CD8-positive, alpha-beta memory T cell (primary cell): ENCODE measurements around the gene ZBTB7B. TPM values are rescaled to one million over a fixed set of nuclear protein-coding genes. Genes with fewer than 3 reads are reported as not detected.
A peak's percentile ranks its signal among the peaks of the same experiment; 100 is the strongest.

ENCODE experiments used
- CTCF ChIA-PET: fragments of 350-600 bp; sonication (Branson Sonifier 250); formaldehyde crosslinking; loops from one replicate; lab custom pipeline; 2021; ENCODE audit warnings: antibody characterized with exemption; lab: Charles Lee
- POLR2A ChIA-PET: fragments of 350-600 bp; sonication (Branson Sonifier 250); formaldehyde crosslinking; loops from one replicate; lab custom pipeline; 2021; ENCODE audit warnings: antibody characterized with exemption; lab: Charles Lee
- DNase-seq, 5 donors: peaks; one replicate each; pipeline versions ENCODE4 v3.0.0 to v3.0.0-alpha.2; 2020 to 2022; ENCODE audit warnings: mixed read lengths in 1 of 5
- H3K27ac ChIP-seq: one replicate; pipeline ENCODE4 v1.7.0; 2013; ENCODE audit warnings: low read depth, mild to moderate bottlenecking, low read length, moderate library complexity
- H3K27me3 ChIP-seq: 2 replicates; pipeline ENCODE4 v1.7.0; 2013; ENCODE audit warnings: low read length, mild to moderate bottlenecking; ENCODE audit not compliant: insufficient read depth, poor library complexity, severe bottlenecking
- H3K36me3 ChIP-seq: 2 replicates; pipeline ENCODE4 v1.7.0; 2013; ENCODE audit warnings: mild to moderate bottlenecking, low read length, moderate library complexity; ENCODE audit not compliant: insufficient read depth
- H3K4me1 ChIP-seq: 2 replicates; pipeline ENCODE4 v1.7.0; 2013; ENCODE audit warnings: mild to moderate bottlenecking, low read length, moderate library complexity; ENCODE audit not compliant: insufficient read depth
- H3K4me3 ChIP-seq: 2 replicates; pipeline ENCODE4 v1.7.0; 2013; ENCODE audit warnings: mild to moderate bottlenecking, low read length
- H3K9me3 ChIP-seq: 2 replicates; pipeline ENCODE4 v1.7.0; 2013; ENCODE audit warnings: mild to moderate bottlenecking, low read length
- H3K27ac Mint-ChIP-seq, 8 donors: one replicate each; pipeline ENCODE4 v1.8.0; 2020 to 2021; ENCODE audit warnings: mixed read lengths in 8 of 8, mild to moderate bottlenecking in 6 of 8, inconsistent platforms in 3 of 8, moderate library complexity in 3 of 8
- H3K27me3 Mint-ChIP-seq, 2 donors: one replicate each; pipeline ENCODE4 v1.8.0; 2020 to 2021; ENCODE audit warnings: mixed read lengths in 2 of 2, mild to moderate bottlenecking in 1 of 2, moderate library complexity in 1 of 2
- H3K36me3 Mint-ChIP-seq, 3 donors: one replicate each; pipeline ENCODE4 v1.8.0; 2020 to 2021; ENCODE audit warnings: mixed read lengths in 3 of 3, inconsistent platforms in 1 of 3, mild to moderate bottlenecking in 1 of 3
- H3K4me1 Mint-ChIP-seq, 3 donors: one replicate each; pipeline ENCODE4 v1.8.0; 2020 to 2021; ENCODE audit warnings: mixed read lengths in 3 of 3, inconsistent platforms in 1 of 3, mild to moderate bottlenecking in 1 of 3
- H3K4me3 Mint-ChIP-seq, 7 donors: one replicate each; pipeline ENCODE4 v1.8.0; 2020 to 2021; ENCODE audit warnings: mixed read lengths in 7 of 7, mild to moderate bottlenecking in 6 of 7, moderate library complexity in 4 of 7, inconsistent platforms in 2 of 7
- H3K9me3 Mint-ChIP-seq, 5 donors: one replicate each; pipeline ENCODE4 v1.8.0; 2020 to 2022; ENCODE audit warnings: mixed read lengths in 5 of 5, mild to moderate bottlenecking in 3 of 5, moderate library complexity in 2 of 5, inconsistent platforms in 1 of 5
- polyA plus RNA-seq: library from polyadenylated mRNA; unstranded; fragments of 300-500 nt; fragmentation: Illumina TruSeq; gene quantifications from one replicate; pipeline ENCODE4 v1.2.3, GENCODE V29; 2021
- total RNA-seq, 2 experiments: library from RNA; stranded (reverse); gene quantifications; one replicate each; pipeline ENCODE4 v1.2.3, GENCODE V29; 2021

ZBTB7B gene
- total RNA-seq (10 to 100 TPM; 33.2 to 34.7 TPM), polyA plus RNA-seq (3.3 TPM)

- peak in 1 of 5 donors; percentile 56 for DNase-seq
- peaks cover 49% of the 10 kb centered on the region for H3K4me1 ChIP-seq
- H3K27me3 ChIP-seq: no peaks in the 10 kb centered on the region
- Mint-ChIP-seq H3K27ac (peak within 1 kb of the TSS; percentile 91 to 98 (median 94)), H3K4me1 (peaks cover 47 to 65% (median 52%) of the 10 kb centered on the region in 3 donors), H3K9me3 (no peaks in the 10 kb centered on the region), H3K4me3 (peak within 1 kb of the TSS; percentile 93 to 97 (median 95)), H3K36me3 (peaks cover 0 to 6% (median 0%) of the 10 kb centered on the region in 3 donors), H3K27me3 (no peaks in the 10 kb centered on the region)
- H3K36me3 ChIP-seq: no peaks in the 10 kb centered on the region
- H3K4me3 ChIP-seq: peak within 1 kb of the TSS; percentile 95
- ChIA-PET POLR2A (interaction anchor here (0.6 to 3.3 kb wide), 4 partner anchors 13 to 1276 kb away, joined by 3 to 16 read pairs (median 6); partner anchors contain the start of gene FLAD1), CTCF (interaction anchor here (1.2 to 13.6 kb wide), 3 partner anchors 12 to 59 kb away, joined by 3 to 207 read pairs (median 74); partner anchors contain the start of gene FLAD1)
- H3K27ac ChIP-seq: peak within 1 kb of the TSS; percentile 90
- no peaks in the 10 kb centered on the region for H3K9me3 ChIP-seq
Measured at GRCh38 chr1:155002464-155003226, at the start of gene ZBTB7B. Gene ZBTB7B, plus strand, starts transcription at chr1:155002802. Its CDS starts 11,859 bp downstream, at chr1:155014661.

GRCh38 chr1:154953611-154954038 lies 49.0 kb upstream of the ZBTB7B start:
- no peaks in the 10 kb centered on the region for H3K9me3 ChIP-seq
- no peaks in the 10 kb centered on the region for H3K9me3 Mint-ChIP-seq
- H3K36me3 Mint-ChIP-seq: peaks cover 3 to 80% (median 11%) of the 10 kb centered on the region in 3 donors
- CTCF ChIA-PET: interaction anchor here (1.5 to 5.9 kb wide), 4 partner anchors 8 to 64 kb away, joined by 4 to 65 read pairs (median 12); partner anchors contain the start of genes PMVK and PYGO2
- peaks cover 63 to 88% (median 86%) of the 10 kb centered on the region in 3 donors for H3K4me1 Mint-ChIP-seq
- H3K27me3 ChIP-seq: no peaks in the 10 kb centered on the region
- no peak for DNase-seq
- peaks cover 68% of the 10 kb centered on the region for H3K4me1 ChIP-seq
- peaks cover 20% of the 10 kb centered on the region for H3K36me3 ChIP-seq
- H3K27me3 Mint-ChIP-seq: peaks cover 0 to 10% of the 10 kb centered on the region in 2 donors
- POLR2A ChIA-PET: interaction anchor here (3.6 to 3.8 kb wide), 2 partner anchors 13 to 16 kb away, joined by 15 to 45 read pairs; partner anchors contain the start of gene PMVK
- peak overlapping the region; percentile 100 for H3K27ac ChIP-seq
- H3K4me3 Mint-ChIP-seq: peak overlapping the region; percentile 95 to 99 (median 97)
- peak overlapping the region; percentile 85 for H3K4me3 ChIP-seq
- H3K27ac Mint-ChIP-seq: peak overlapping the region; percentile 99 to 100 (median 100)

- ChIA-PET CTCF (interaction anchor here (1.1 to 5.9 kb wide), 9 partner anchors 12 to 107 kb away, joined by 3 to 65 read pairs (median 8); partner anchors contain the start of genes CKS1B and PMVK), POLR2A (interaction anchor here (0.6 to 3.8 kb wide), 8 partner anchors 14 to 240 kb away, joined by 3 to 45 read pairs (median 10); partner anchors contain the start of genes FLAD1 and PMVK)
- H3K27me3 ChIP-seq: no peaks in the 10 kb centered on the region
- H3K27ac ChIP-seq: peak overlapping the region; percentile 100
- Mint-ChIP-seq H3K9me3 (no peaks in the 10 kb centered on the region), H3K4me1 (peaks cover 59 to 86% (median 76%) of the 10 kb centered on the region in 3 donors), H3K4me3 (peak overlapping the region; percentile 95 to 99 (median 97)), H3K36me3 (peaks cover 0 to 78% (median 9%) of the 10 kb centered on the region in 3 donors), H3K27ac (peak overlapping the region; percentile 99 to 100 (median 100)), H3K27me3 (peaks cover 0 to 9% of the 10 kb centered on the region in 2 donors)
- H3K9me3 ChIP-seq: no peaks in the 10 kb centered on the region
- H3K36me3 ChIP-seq: peaks cover 17% of the 10 kb centered on the region
- peak overlapping the region; percentile 85 for H3K4me3 ChIP-seq
- DNase-seq: no peak
- H3K4me1 ChIP-seq: peaks cover 66% of the 10 kb centered on the region
Measured at GRCh38 chr1:154954541-154954940, 48.1 kb upstream of the ZBTB7B start.

GRCh38 chr1:154955039-154955717 lies 47.4 kb upstream of the ZBTB7B start:
- H3K27me3 Mint-ChIP-seq: peaks cover 0 to 9% of the 10 kb centered on the region in 2 donors
- ChIA-PET CTCF (interaction anchor here (0.5 to 5.9 kb wide), 17 partner anchors 12 to 534 kb away, joined by 3 to 65 read pairs (median 6); partner anchors contain the start of genes CKS1B, KRTCAP2, PMVK and SHC1), POLR2A (interaction anchor here (0.6 to 3.8 kb wide), 15 partner anchors 15 to 619 kb away, joined by 3 to 45 read pairs (median 7); partner anchors contain the start of genes FLAD1, KRTCAP2 and PMVK)
- H3K36me3 ChIP-seq: peaks cover 16% of the 10 kb centered on the region
- peaks cover 66% of the 10 kb centered on the region for H3K4me1 ChIP-seq
- peaks cover 0 to 78% (median 9%) of the 10 kb centered on the region in 3 donors for H3K36me3 Mint-ChIP-seq
- peak overlapping the region; percentile 95 to 99 (median 97) for H3K4me3 Mint-ChIP-seq
- no peaks in the 10 kb centered on the region for H3K9me3 Mint-ChIP-seq
- H3K4me3 ChIP-seq: peak overlapping the region; percentile 85
- peak overlapping the region; percentile 100 for H3K27ac ChIP-seq
- H3K9me3 ChIP-seq: no peaks in the 10 kb centered on the region
- H3K27me3 ChIP-seq: no peaks in the 10 kb centered on the region
- peaks cover 62 to 90% (median 77%) of the 10 kb centered on the region in 3 donors for H3K4me1 Mint-ChIP-seq
- H3K27ac Mint-ChIP-seq: peak overlapping the region; percentile 99 to 100 (median 100)
- peak; percentile 84 to 99 (median 96) for DNase-seq

- CTCF ChIA-PET: interaction anchor here (0.5 to 5.9 kb wide), 18 partner anchors 11 to 533 kb away, joined by 3 to 65 read pairs (median 6); partner anchors contain the start of genes CKS1B, KRTCAP2, PMVK and SHC1
- H3K9me3 ChIP-seq: no peaks in the 10 kb centered on the region
- peaks cover 9% of the 10 kb centered on the region for H3K36me3 ChIP-seq
- Mint-ChIP-seq H3K9me3 (no peaks in the 10 kb centered on the region), H3K36me3 (peaks cover 0 to 77% (median 5%) of the 10 kb centered on the region in 3 donors), H3K4me1 (peaks cover 63 to 90% (median 77%) of the 10 kb centered on the region in 3 donors), H3K27ac (peak within 1 kb of the TSS; percentile 99 to 100 (median 100)), H3K4me3 (peak within 1 kb of the TSS; percentile 95 to 99 (median 97)), H3K27me3 (peaks cover 0 to 9% of the 10 kb centered on the region in 2 donors)
- H3K27me3 ChIP-seq: no peaks in the 10 kb centered on the region
- peak within 1 kb of the TSS; percentile 85 for H3K4me3 ChIP-seq
- H3K4me1 ChIP-seq: peaks cover 66% of the 10 kb centered on the region
- DNase-seq: peak; percentile 67 to 94 (median 89)
- POLR2A ChIA-PET: interaction anchor here (0.6 to 3.8 kb wide), 13 partner anchors 16 to 620 kb away, joined by 3 to 45 read pairs (median 7); partner anchors contain the start of genes FLAD1, KRTCAP2 and PMVK
- peak within 1 kb of the TSS; percentile 100 for H3K27ac ChIP-seq
Measured at GRCh38 chr1:154955718-154956543, 46.7 kb upstream of the ZBTB7B start, which contains the start of gene PBXIP1. Gene PBXIP1, minus strand, starts transcription at chr1:154956099. Its CDS starts 2,378 bp downstream, at chr1:154953721.

GRCh38 chr1:154956544-154956941 lies 46.1 kb upstream of the ZBTB7B start:
- Mint-ChIP-seq H3K9me3 (no peaks in the 10 kb centered on the region), H3K27ac (peak overlapping the region; percentile 99 to 100 (median 100))

More at GRCh38 chr1:154956544-154956941, 46.1 kb upstream of the ZBTB7B start:
- Mint-ChIP-seq H3K27me3 (peaks cover 0 to 9% of the 10 kb centered on the region in 2 donors), H3K4me3 (peak overlapping the region; percentile 95 to 99 (median 97)), H3K36me3 (peaks cover 0 to 74% (median 5%) of the 10 kb centered on the region in 3 donors), H3K4me1 (peaks cover 60 to 87% (median 74%) of the 10 kb centered on the region in 3 donors)
- Histone ChIP-seq H3K4me3 (peak overlapping the region; percentile 85), H3K4me1 (peaks cover 60% of the 10 kb centered on the region), H3K27ac (peak overlapping the region; percentile 100), H3K9me3 (no peaks in the 10 kb centered on the region), H3K36me3 (peaks cover 4% of the 10 kb centered on the region), H3K27me3 (no peaks in the 10 kb centered on the region)
- POLR2A ChIA-PET: interaction anchor here (0.9 to 3.8 kb wide), 4 partner anchors 16 to 61 kb away, joined by 3 to 45 read pairs (median 11); partner anchors contain the start of gene PMVK
- CTCF ChIA-PET: interaction anchor here (1.0 to 5.9 kb wide), 8 partner anchors 12 to 217 kb away, joined by 3 to 65 read pairs (median 8); partner anchors contain the start of genes CKS1B, KRTCAP2, SHC1 and TRIM46
- peak in 1 of 5 donors; percentile 42 for DNase-seq
